CD4-positive, alpha-beta T cell (primary cell): ENCODE results near the gene CTDSP2. TPM values are rescaled to one million over a fixed set of nuclear protein-coding genes. Genes with fewer than 3 reads are reported as not detected.
"Not testable (repeated sequence)": the region's sequence is repeated elsewhere in the genome, so short reads cannot be mapped to it uniquely, and the experiment has no call there.

ENCODE experiments used
- ATAC-seq: fragments of 200-7000 bp; cut with Tn5 transposase; one replicate; pipeline ENCODE4 v1.10.0; 2022; ENCODE audit warnings: mild to moderate bottlenecking; ENCODE audit not compliant: poor library complexity
- CTCF ChIA-PET: fragments of 350-600 bp; sonication (Branson Sonifier 250); formaldehyde crosslinking; loops from one replicate; lab custom pipeline; 2021; ENCODE audit warnings: antibody characterized with exemption, inconsistent platforms; lab: Charles Lee
- POLR2A ChIA-PET: fragments of 350-600 bp; sonication (Branson Sonifier 250); formaldehyde crosslinking; loops from one replicate; lab custom pipeline; 2021; ENCODE audit warnings: antibody characterized with exemption, inconsistent platforms; lab: Charles Lee
- DNase-seq, 14 experiments: peaks; one replicate each; pipeline ENCODE4 v3.0.0-alpha.2; 2013 to 2020; ENCODE audit warnings: mixed read lengths in 2 of 14
- H3K27ac ChIP-seq, 2 donors: one replicate each; pipeline versions ENCODE4 v1.5.1 to v1.7.0; 2013; ENCODE audit warnings: low read length in 2 of 2, low read depth in 1 of 2, mild to moderate bottlenecking in 1 of 2
- H3K27me3 ChIP-seq, 2 experiments: 1 replicate in 1 of 2; 2 replicates in 1 of 2; pipeline versions ENCODE4 v1.6.1 to v1.7.0; 2013; ENCODE audit warnings: low read length in 2 of 2, control low read depth in 1 of 2, mild to moderate bottlenecking in 1 of 2, moderate library complexity in 1 of 2; ENCODE audit not compliant: insufficient read depth in 2 of 2, control insufficient read depth in 1 of 2
- H3K36me3 ChIP-seq: one replicate; pipeline ENCODE4 v1.6.1; 2013; ENCODE audit warnings: low read length, control low read depth; ENCODE audit not compliant: insufficient read depth
- H3K4me1 ChIP-seq: one replicate; pipeline ENCODE4 v1.6.1; 2013; ENCODE audit warnings: low read length, control low read depth; ENCODE audit not compliant: insufficient read depth
- H3K4me3 ChIP-seq: one replicate; pipeline ENCODE4 v1.5.1; 2013; ENCODE audit warnings: mild to moderate bottlenecking, low read length, moderate library complexity
- H3K9me3 ChIP-seq, 2 experiments: 1 replicate in 1 of 2; 2 replicates in 1 of 2; pipeline versions ENCODE4 v1.6.1 to v1.7.0; 2013; ENCODE audit warnings: low read length in 2 of 2, mild to moderate bottlenecking in 2 of 2, control low read depth in 1 of 2, moderate library complexity in 1 of 2; ENCODE audit not compliant: control insufficient read depth in 1 of 2, insufficient read depth in 1 of 2
- H3K27ac Mint-ChIP-seq: one replicate; pipeline ENCODE4 v1.8.0; 2020; ENCODE audit warnings: mixed read lengths
- H3K27me3 Mint-ChIP-seq: one replicate; pipeline ENCODE4 v1.8.0; 2021; ENCODE audit warnings: mixed read lengths
- H3K36me3 Mint-ChIP-seq: one replicate; pipeline ENCODE4 v1.8.0; 2021; ENCODE audit warnings: low read depth, mixed read lengths
- H3K4me1 Mint-ChIP-seq: one replicate; pipeline ENCODE4 v1.8.0; 2021; ENCODE audit warnings: low read depth, mixed read lengths
- H3K4me3 Mint-ChIP-seq: one replicate; pipeline ENCODE4 v1.8.0; 2020; ENCODE audit warnings: mild to moderate bottlenecking, mixed read lengths
- H3K9me3 Mint-ChIP-seq: one replicate; pipeline ENCODE4 v1.8.0; 2020; ENCODE audit warnings: mixed read lengths
- intact Hi-C, 2 experiments: fragments of 100-400 bp; cut with DNase I in 1 of 2; cut with micrococcal nuclease in 1 of 2; formaldehyde crosslinking; loops; one replicate each; pipeline versions ENCODE4 v1.15.1 to v1.9.0; 2023 to 2025; cut with DNase I, micrococcal nuclease
- total RNA-seq, 174 experiments: library from RNA in 2 of 174; stranded (reverse) in 2 of 174; gene quantifications; one replicate each; pipeline ENCODE4 v1.2.3 and lab custom pipeline; 2021 to 2026
- TF ChIP-seq, protein P1 (sequence below): fragments of 200-600 bp; IDR thresholded peaks from one replicate; pipeline ENCODE4 v1.8.0; 2022; ENCODE audit warnings: antibody characterized with exemption, mild to moderate bottlenecking

Gene CTDSP2
- total RNA-seq, 2 experiments from 2014 or later, result 86.2 to 86.4 TPM

DNA sequence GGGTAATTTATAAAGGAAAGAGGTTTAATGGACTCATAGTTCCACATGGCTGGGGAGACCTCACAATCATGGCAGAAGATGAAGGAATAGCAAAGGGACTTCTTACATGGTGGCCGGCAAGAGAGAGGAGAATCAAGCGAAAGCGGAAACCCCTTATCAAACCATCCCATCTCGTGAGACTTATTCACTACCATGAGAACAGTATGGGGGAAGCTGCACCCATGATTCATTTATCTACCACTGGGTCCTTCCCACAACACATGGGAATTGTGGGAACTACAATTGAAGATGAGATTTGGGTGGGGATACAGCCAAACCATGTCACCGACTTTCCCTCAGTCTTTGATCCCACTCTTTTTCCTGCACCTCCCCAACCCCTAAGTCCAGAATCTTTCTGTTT lies 12.6 kb upstream of the CTDSP2 start:
- Mint-ChIP-seq H3K27me3 (peaks cover 5% of the 10 kb centered on the region), H3K27ac (no peak overlapping the region), H3K36me3 (no peaks in the 10 kb centered on the region), H3K4me1 (no peaks in the 10 kb centered on the region), H3K4me3 (no peak overlapping the region), H3K9me3 (no peaks in the 10 kb centered on the region)
- ATAC-seq (no peak), DNase-seq (no peak)
- Histone ChIP-seq H3K27ac (no peak overlapping the region), H3K4me3 (no peak overlapping the region), H3K9me3 (no peaks in the 10 kb centered on the region), H3K4me1 (no peaks in the 10 kb centered on the region), H3K36me3 (no peaks in the 10 kb centered on the region), H3K27me3 (no peaks in the 10 kb centered on the region)
- intact Hi-C loops, result no loop called here
- ChIA-PET POLR2A (no interaction called here), CTCF (no interaction called here)
- TF ChIP-seq, protein P1, sequence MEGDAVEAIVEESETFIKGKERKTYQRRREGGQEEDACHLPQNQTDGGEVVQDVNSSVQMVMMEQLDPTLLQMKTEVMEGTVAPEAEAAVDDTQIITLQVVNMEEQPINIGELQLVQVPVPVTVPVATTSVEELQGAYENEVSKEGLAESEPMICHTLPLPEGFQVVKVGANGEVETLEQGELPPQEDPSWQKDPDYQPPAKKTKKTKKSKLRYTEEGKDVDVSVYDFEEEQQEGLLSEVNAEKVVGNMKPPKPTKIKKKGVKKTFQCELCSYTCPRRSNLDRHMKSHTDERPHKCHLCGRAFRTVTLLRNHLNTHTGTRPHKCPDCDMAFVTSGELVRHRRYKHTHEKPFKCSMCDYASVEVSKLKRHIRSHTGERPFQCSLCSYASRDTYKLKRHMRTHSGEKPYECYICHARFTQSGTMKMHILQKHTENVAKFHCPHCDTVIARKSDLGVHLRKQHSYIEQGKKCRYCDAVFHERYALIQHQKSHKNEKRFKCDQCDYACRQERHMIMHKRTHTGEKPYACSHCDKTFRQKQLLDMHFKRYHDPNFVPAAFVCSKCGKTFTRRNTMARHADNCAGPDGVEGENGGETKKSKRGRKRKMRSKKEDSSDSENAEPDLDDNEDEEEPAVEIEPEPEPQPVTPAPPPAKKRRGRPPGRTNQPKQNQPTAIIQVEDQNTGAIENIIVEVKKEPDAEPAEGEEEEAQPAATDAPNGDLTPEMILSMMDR, result no peak

DNA sequence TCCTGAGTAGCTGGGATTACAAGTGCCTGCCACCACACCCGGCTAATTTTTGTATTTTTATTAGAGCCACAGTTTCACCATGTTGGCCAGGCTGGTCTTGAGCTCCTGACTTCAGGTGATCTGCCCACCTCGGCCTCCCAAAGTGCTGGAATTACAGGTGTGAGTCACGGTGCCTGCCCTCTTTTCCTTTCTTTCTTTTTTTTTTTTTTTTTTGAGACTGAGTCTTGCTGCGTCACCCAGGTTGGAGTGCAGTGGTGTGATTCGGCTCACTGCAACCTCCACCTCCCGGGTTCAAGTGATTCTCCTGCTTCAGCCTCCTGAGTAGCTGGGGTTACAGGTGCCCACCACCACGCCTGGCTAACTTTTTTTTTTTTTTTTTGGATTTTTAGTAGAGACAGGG lies 11.6 kb upstream of the CTDSP2 start:
- H3K27me3 ChIP-seq, H3K9me3 Mint-ChIP-seq, CTCF ChIA-PET, H3K9me3 ChIP-seq, H3K27ac ChIP-seq, DNase-seq, H3K36me3 Mint-ChIP-seq, ATAC-seq, H3K4me1 Mint-ChIP-seq, POLR2A ChIA-PET, H3K4me1 ChIP-seq, H3K4me3 Mint-ChIP-seq, H3K27ac Mint-ChIP-seq, intact Hi-C loops, H3K27me3 Mint-ChIP-seq, H3K36me3 ChIP-seq, H3K4me3 ChIP-seq: not testable (repeated sequence)

DNA sequence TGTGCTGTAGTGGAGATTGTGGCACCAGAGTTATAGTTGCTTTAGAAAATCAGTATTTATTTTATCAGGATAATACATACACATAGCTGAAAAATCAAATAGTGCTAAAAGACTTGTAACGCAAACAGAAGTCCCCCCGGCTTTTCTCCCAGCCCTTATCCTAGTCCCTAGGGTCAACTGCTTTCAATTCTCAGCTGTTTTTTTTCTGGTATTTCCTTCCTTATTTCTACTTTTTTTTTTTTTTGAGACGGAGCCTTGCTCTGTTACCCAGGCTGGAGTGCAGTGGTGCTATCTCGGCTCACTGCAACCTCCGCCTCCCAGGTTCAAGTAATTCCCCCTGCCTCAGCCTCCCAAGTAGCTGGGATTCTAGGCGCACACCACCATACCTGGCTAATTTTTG lies 8.4 kb upstream of the CTDSP2 start:
- H3K27ac Mint-ChIP-seq, result no peak overlapping the region
- no peak overlapping the region for H3K4me3 Mint-ChIP-seq
- no peaks in the 10 kb centered on the region for H3K36me3 Mint-ChIP-seq
- no peak for ATAC-seq
- H3K4me1 Mint-ChIP-seq, result peaks cover 26% of the 10 kb centered on the region
- H3K9me3 Mint-ChIP-seq, result no peaks in the 10 kb centered on the region
- Histone ChIP-seq H3K36me3 (no peaks in the 10 kb centered on the region), H3K9me3 (peaks cover 0 to 5% of the 10 kb centered on the region in 2 experiments), H3K4me1 (peaks cover 18% of the 10 kb centered on the region), H3K27ac (no peak overlapping the region), H3K4me3 (no peak overlapping the region), H3K27me3 (peaks cover 3 to 10% of the 10 kb centered on the region in 2 experiments)
- CTCF ChIA-PET, result interaction anchor here (0.7 to 1.4 kb wide), 2 partner anchors 10 to 145 kb away, joined by 3 read pairs; no protein-coding TSS in a partner anchor
- intact Hi-C loops, result no loop called here
- POLR2A ChIA-PET, result interaction anchor here (1.0 to 1.4 kb wide), 3 partner anchors 10 to 34 kb away, joined by 3 to 4 read pairs (median 4); no protein-coding TSS in a partner anchor
- TF ChIP-seq, protein P1, result no peak
- peaks cover 9% of the 10 kb centered on the region for H3K27me3 Mint-ChIP-seq
- no peak for DNase-seq
